PC-3 (cell line): ENCODE data around the gene RIC8B. TPM values are rescaled to one million over a fixed set of nuclear protein-coding genes. Genes with fewer than 3 reads are reported as not detected.

ENCODE experiments used
- ATAC-seq: fragments of 200-7000 bp; cut with Tn5 transposase; 2 replicates; pipeline ENCODE4 v1.9.1; 2020; ENCODE audit warnings: mild to moderate bottlenecking, moderate library complexity
- BruUV-seq: library from RNA; stranded (reverse); fragments of 400-500 nt; replicated peaks from 2 replicates; lab custom pipeline; 2021; lab: Mats Ljungman, UMichigan
- CTCF ChIA-PET: fragments of 300-600 bp; sonication (Branson Sonifier 250); formaldehyde crosslinking; loops from one replicate; lab custom pipeline; 2022; ENCODE audit warnings: antibody characterized with exemption; lab: Charles Lee
- POLR2A ChIA-PET: fragments of 300-600 bp; sonication (Branson Sonifier 250); formaldehyde crosslinking; loops from one replicate; lab custom pipeline; 2022; ENCODE audit warnings: antibody characterized with exemption; ENCODE audit not compliant: unreplicated experiment; lab: Charles Lee
- DNase-seq: peaks from one replicate; pipeline ENCODE4 v3.0.0-alpha.2; 2015
- H2AFZ ChIP-seq: fragments of 300-600 bp; sonication (generic); 2 replicates; pipeline ENCODE4 v1.6.0; 2016; ENCODE audit warnings: antibody characterized with exemption, low read length
- H3F3A ChIP-seq: fragments of 300-600 bp; sonication (generic); one replicate; pipeline ENCODE4 v1.6.0; 2017; ENCODE audit warnings: antibody characterized with exemption, low read length, control low read depth, mild to moderate bottlenecking; ENCODE audit not compliant: unreplicated experiment
- H3K27ac ChIP-seq: fragments of 300-600 bp; sonication (generic); 2 replicates; pipeline ENCODE4 v1.5.1; 2016; ENCODE audit warnings: mild to moderate bottlenecking, low read length
- H3K27me3 ChIP-seq: fragments of 300-600 bp; sonication (generic); 2 replicates; pipeline ENCODE4 v1.6.1; 2016; ENCODE audit warnings: low read length, mixed read lengths
- H3K36me3 ChIP-seq: fragments of 300-600 bp; sonication (generic); 2 replicates; pipeline ENCODE4 v1.6.1; 2016; ENCODE audit warnings: low read depth, mixed run types, low read length, mixed read lengths
- H3K4me1 ChIP-seq: fragments of 300-600 bp; sonication (generic); 2 replicates; pipeline ENCODE4 v1.5.1; 2016; ENCODE audit warnings: low read length; ENCODE audit not compliant: insufficient read depth
- H3K4me2 ChIP-seq: fragments of 300-600 bp; sonication (generic); 2 replicates; pipeline ENCODE4 v1.6.0; 2016; ENCODE audit warnings: low read length
- H3K4me3 ChIP-seq: fragments of 300-600 bp; sonication (generic); 2 replicates; pipeline ENCODE4 v1.5.1; 2016; ENCODE audit warnings: mild to moderate bottlenecking, low read length, mixed read lengths
- H3K79me2 ChIP-seq: fragments of 300-600 bp; sonication (generic); 2 replicates; pipeline ENCODE4 v1.6.1; 2017; ENCODE audit warnings: low read length, mixed read lengths
- H3K9ac ChIP-seq: fragments of 300-600 bp; sonication (generic); 2 replicates; pipeline ENCODE4 v1.6.0; 2016; ENCODE audit warnings: mild to moderate bottlenecking, low read length
- H3K9me2 ChIP-seq: fragments of 300-600 bp; sonication (generic); replicated peaks from 2 replicates; pipeline ENCODE4 v1.6.1; 2016; ENCODE audit warnings: mixed run types, low read length, mixed read lengths
- H3K9me3 ChIP-seq: fragments of 300-600 bp; sonication (generic); 2 replicates; pipeline ENCODE4 v1.6.1; 2016; ENCODE audit warnings: low read length, mixed read lengths
- H4K20me1 ChIP-seq: fragments of 300-600 bp; sonication (generic); 2 replicates; pipeline ENCODE4 v1.6.1; 2016; ENCODE audit warnings: low read length, mixed read lengths
- CTCF ChIP-seq: fragments of 300-600 bp; sonication (generic); conservative IDR thresholded peaks from 2 replicates; pipeline ENCODE4 v1.5.1; 2017; ENCODE audit warnings: antibody characterized with exemption, low read depth, mild to moderate bottlenecking, low read length
- EZH2 ChIP-seq: fragments of 300-600 bp; sonication (generic); IDR thresholded peaks from one replicate; pipeline ENCODE4 v1.6.1; 2017; ENCODE audit warnings: antibody characterized with exemption, mild to moderate bottlenecking, low read length; ENCODE audit not compliant: unreplicated experiment
- EZH2phosphoT487 ChIP-seq: fragments of 300-600 bp; sonication (generic); IDR thresholded peaks from 2 replicates; pipeline ENCODE4 v1.6.1; 2018; ENCODE audit warnings: mild to moderate bottlenecking, antibody characterized with exemption, low read length, borderline replicate concordance
- intact Hi-C: fragments of 100-400 bp; cut with micrococcal nuclease; formaldehyde crosslinking; loops from 2 replicates; pipeline ENCODE4 v1.9.0; 2023
- total RNA-seq: library from RNA; depleted of rRNA; stranded (reverse); fragments of >200 nt; gene quantifications from 2 replicates; pipeline ENCODE4 v1.2.3, GENCODE V29; 2014

The RIC8B gene
- total RNA-seq, 1 experiment from 2014 or later, result 8.6 TPM

- no peaks in the 10 kb centered on the region for H3K9me3 ChIP-seq
- H3K9me2 ChIP-seq, result no peaks in the 10 kb centered on the region
- H3K4me1 ChIP-seq, result no peaks in the 10 kb centered on the region
- TF ChIP-seq EZH2, result no peak
- TF ChIP-seq CTCF, result no peak
- TF ChIP-seq EZH2phosphoT487, result no peak
- no peaks in the 10 kb centered on the region for H3F3A ChIP-seq
- no peaks in the 10 kb centered on the region for H3K79me2 ChIP-seq
- BruUV-seq, result no TSS peak
- no peak overlapping the region for H3K4me2 ChIP-seq
- no peaks in the 10 kb centered on the region for H4K20me1 ChIP-seq
- no peaks in the 10 kb centered on the region for H3K36me3 ChIP-seq
- POLR2A ChIA-PET, result interaction anchor here (0.8 kb wide), 1 partner anchor 375 kb away, joined by 8 read pairs; no protein-coding TSS in a partner anchor
- no peak overlapping the region for H3K4me3 ChIP-seq
- H3K9ac ChIP-seq, result no peak overlapping the region
- no peak for ATAC-seq
- CTCF ChIA-PET, result no interaction called here
- no peak overlapping the region for H2AFZ ChIP-seq
- intact Hi-C loops, result no loop called here
- no peak for DNase-seq
- no peak overlapping the region for H3K27ac ChIP-seq
- peaks cover 28% of the 10 kb centered on the region for H3K27me3 ChIP-seq
Measured at GRCh38 chr12:106767206-106767605, 7.3 kb upstream of the RIC8B start.

- H3K9me2 ChIP-seq, result no peaks in the 10 kb centered on the region
- no peaks in the 10 kb centered on the region for H4K20me1 ChIP-seq
- no peak for DNase-seq
- peaks cover 28% of the 10 kb centered on the region for H3K27me3 ChIP-seq
- no peak overlapping the region for H3K4me2 ChIP-seq
- H3F3A ChIP-seq, result no peaks in the 10 kb centered on the region
- H3K36me3 ChIP-seq, result no peaks in the 10 kb centered on the region
- POLR2A ChIA-PET, result no interaction called here
- no peak overlapping the region for H3K27ac ChIP-seq
- no peak overlapping the region for H3K4me3 ChIP-seq
- H3K4me1 ChIP-seq, result peaks cover under 1% of the 10 kb centered on the region; the same call in 1 of the 2 replicates
- intact Hi-C loops, result no loop called here
- TF ChIP-seq EZH2phosphoT487 (no peak), EZH2 (no peak), CTCF (no peak)
- no peaks in the 10 kb centered on the region for H3K9me3 ChIP-seq
- no peak overlapping the region for H2AFZ ChIP-seq
- no TSS peak for BruUV-seq
- H3K79me2 ChIP-seq, result no peaks in the 10 kb centered on the region
- no peak overlapping the region for H3K9ac ChIP-seq
- CTCF ChIA-PET, result no interaction called here
- no peak for ATAC-seq
Measured at GRCh38 chr12:106767954-106768822, 6.3 kb upstream of the RIC8B start.

- no peak overlapping the region for H3K4me2 ChIP-seq
- TF ChIP-seq EZH2 (no peak), CTCF (no peak), EZH2phosphoT487 (no peak)
- no peaks in the 10 kb centered on the region for H3K79me2 ChIP-seq
- H3K27me3 ChIP-seq, result peaks cover 28% of the 10 kb centered on the region
- H3K9ac ChIP-seq, result no peak overlapping the region
- ChIA-PET POLR2A (no interaction called here), CTCF (no interaction called here)
- no peak overlapping the region for H3K27ac ChIP-seq
- H3K4me3 ChIP-seq, result no peak overlapping the region
- H3F3A ChIP-seq, result no peaks in the 10 kb centered on the region
- no peak overlapping the region for H2AFZ ChIP-seq
- peaks cover 5% of the 10 kb centered on the region; the same call in 1 of the 2 replicates for H3K4me1 ChIP-seq
- no peak for DNase-seq
- intact Hi-C loops, result no loop called here
- H3K36me3 ChIP-seq, result no peaks in the 10 kb centered on the region
- BruUV-seq, result no TSS peak
- no peak for ATAC-seq
- no peaks in the 10 kb centered on the region for H3K9me3 ChIP-seq
- no peaks in the 10 kb centered on the region for H3K9me2 ChIP-seq
- no peaks in the 10 kb centered on the region for H4K20me1 ChIP-seq
Measured at GRCh38 chr12:106769078-106769477, 5.4 kb upstream of the RIC8B start.
